ENCODE results near the gene CDKN2B-AS1. TPM values are rescaled to one million over a fixed set of nuclear protein-coding genes. Genes with fewer than 3 reads are reported as not detected.
"Not testable (repeated sequence)": the region's sequence is repeated elsewhere in the genome, so short reads cannot be mapped to it uniquely, and the experiment has no call there.

Gene CDKN2B-AS1
- polyA plus RNA-seq, 1 experiment = 2.8 TPM

DNA sequence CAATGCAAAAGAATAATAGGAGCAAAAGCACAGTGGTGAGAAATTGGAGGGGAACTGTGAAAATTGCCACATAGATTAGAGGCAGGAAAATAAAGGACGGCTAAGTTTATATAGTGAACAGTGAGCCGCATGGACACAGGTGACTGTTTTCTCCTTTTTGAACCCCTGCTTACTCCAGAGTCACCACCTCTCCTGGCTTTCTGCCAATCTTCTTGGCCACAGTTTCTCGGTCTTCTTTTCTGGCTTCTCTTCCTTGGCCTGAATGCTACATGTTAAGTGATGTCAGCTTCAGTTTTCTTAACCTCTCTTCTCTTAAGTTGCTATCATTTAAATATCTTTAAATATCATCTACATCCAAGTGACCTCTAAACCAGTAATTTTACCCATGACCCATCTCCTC is 61.8 kb downstream of the CDKN2B-AS1 start:
- TF ChIP-seq, protein P1, sequence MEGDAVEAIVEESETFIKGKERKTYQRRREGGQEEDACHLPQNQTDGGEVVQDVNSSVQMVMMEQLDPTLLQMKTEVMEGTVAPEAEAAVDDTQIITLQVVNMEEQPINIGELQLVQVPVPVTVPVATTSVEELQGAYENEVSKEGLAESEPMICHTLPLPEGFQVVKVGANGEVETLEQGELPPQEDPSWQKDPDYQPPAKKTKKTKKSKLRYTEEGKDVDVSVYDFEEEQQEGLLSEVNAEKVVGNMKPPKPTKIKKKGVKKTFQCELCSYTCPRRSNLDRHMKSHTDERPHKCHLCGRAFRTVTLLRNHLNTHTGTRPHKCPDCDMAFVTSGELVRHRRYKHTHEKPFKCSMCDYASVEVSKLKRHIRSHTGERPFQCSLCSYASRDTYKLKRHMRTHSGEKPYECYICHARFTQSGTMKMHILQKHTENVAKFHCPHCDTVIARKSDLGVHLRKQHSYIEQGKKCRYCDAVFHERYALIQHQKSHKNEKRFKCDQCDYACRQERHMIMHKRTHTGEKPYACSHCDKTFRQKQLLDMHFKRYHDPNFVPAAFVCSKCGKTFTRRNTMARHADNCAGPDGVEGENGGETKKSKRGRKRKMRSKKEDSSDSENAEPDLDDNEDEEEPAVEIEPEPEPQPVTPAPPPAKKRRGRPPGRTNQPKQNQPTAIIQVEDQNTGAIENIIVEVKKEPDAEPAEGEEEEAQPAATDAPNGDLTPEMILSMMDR (IDR thresholded peaks at IDR 0.05; ENCODE audit: low read depth, low read length) = no peak
- no peaks in the 10 kb centered on the region for H3K9me3 ChIP-seq (ENCODE audit: control insufficient read depth, insufficient read depth, low read length)
- ChIA-PET CTCF (interaction anchor here (1.8 kb wide), 1 partner anchor 188 kb away, joined by 7 read pairs; no protein-coding TSS in a partner anchor), POLR2A (no interaction called here)
- H3K27ac ChIP-seq (ENCODE audit: low read depth, low read length) = no peak overlapping the region
- no peak for DNase-seq (ENCODE audit: low read depth, low spot score)
- no peaks in the 10 kb centered on the region for H3K27me3 ChIP-seq (ENCODE audit: control insufficient read depth, insufficient read depth, low read length)
- no peak overlapping the region for H3K4me3 ChIP-seq (ENCODE audit: low read depth, low read length)

DNA sequence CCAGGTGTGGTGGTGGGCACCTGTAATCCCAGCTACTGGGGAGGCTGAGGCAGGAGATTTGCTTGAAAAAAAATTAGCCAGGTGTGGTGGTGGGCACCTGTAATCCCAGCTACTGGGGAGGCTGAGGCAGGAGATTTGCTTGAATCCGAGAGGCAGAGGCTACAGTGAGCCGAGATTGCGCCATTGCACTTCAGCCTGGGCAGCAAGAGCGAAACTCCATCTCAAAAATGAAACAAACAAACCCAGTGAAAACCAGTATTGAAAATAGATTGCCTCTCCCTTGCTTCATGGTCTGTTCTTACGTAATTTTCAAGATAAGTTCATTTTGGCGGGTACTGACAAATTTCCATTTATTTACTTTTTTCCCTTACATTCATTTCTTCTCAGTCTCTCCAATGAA is 63.4 kb downstream of the CDKN2B-AS1 start:
- H3K9me3 ChIP-seq (ENCODE audit: control insufficient read depth, insufficient read depth, low read length); POLR2A ChIA-PET; H3K27me3 ChIP-seq (ENCODE audit: control insufficient read depth, insufficient read depth, low read length); DNase-seq (ENCODE audit: low read depth, low spot score); H3K27ac ChIP-seq (ENCODE audit: low read depth, low read length); H3K4me3 ChIP-seq (ENCODE audit: low read depth, low read length): not testable (repeated sequence)
- CTCF ChIA-PET = interaction anchor here (1.8 kb wide), 1 partner anchor 186 kb away, joined by 7 read pairs; no protein-coding TSS in a partner anchor

DNA sequence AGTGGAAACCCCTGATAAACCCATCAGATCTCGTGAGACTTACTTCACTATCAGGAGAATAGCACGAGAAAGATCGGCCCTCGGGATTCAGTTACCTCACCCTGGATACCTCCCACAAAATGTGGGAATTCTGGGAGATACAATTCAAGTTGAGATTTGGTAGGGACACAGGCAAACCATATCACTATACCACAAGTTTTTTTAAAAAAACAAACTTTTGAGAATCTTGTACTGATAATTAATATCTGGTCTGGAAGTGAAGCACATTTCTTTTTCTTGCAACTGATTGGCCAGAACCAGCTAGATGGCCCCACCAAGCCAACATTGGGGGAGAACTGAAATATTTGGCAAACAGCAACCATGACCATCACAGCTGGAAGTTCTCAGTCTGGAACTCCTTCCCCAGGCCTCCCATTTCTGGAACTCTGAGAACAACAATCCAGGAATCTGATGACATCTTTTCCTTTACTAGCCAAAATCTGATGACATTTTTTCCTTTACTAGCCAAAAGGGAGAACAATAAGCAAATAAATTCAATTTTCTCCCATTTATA is 66.3 kb downstream of the CDKN2B-AS1 start:
- no peaks in the 10 kb centered on the region for H3K27me3 ChIP-seq (ENCODE audit: control insufficient read depth, insufficient read depth, low read length)
- ChIA-PET CTCF (interaction anchor here (1.3 kb wide), 1 partner anchor 246 kb away, joined by 3 read pairs; no protein-coding TSS in a partner anchor), POLR2A (no interaction called here)

GRCh38 chr9:22064957-22065356 is 70.4 kb downstream of the CDKN2B-AS1 start:
- no peaks in the 10 kb centered on the region for H3K27me3 ChIP-seq (ENCODE audit: control insufficient read depth, insufficient read depth, low read length)
- H3K4me3 ChIP-seq (ENCODE audit: low read depth, low read length) = no peak overlapping the region
- no peaks in the 10 kb centered on the region for H3K9me3 ChIP-seq (ENCODE audit: control insufficient read depth, insufficient read depth, low read length)
- TF ChIP-seq, protein P1 (IDR thresholded peaks at IDR 0.05; ENCODE audit: low read depth, low read length) = no peak
- CTCF ChIA-PET = interaction anchor here (1.0 to 1.5 kb wide), 3 partner anchors 10 to 251 kb away, joined by 5 to 6 read pairs (median 5); partner anchors contain the start of gene CDKN2B
- no peak for DNase-seq (ENCODE audit: low read depth, low spot score)
- POLR2A ChIA-PET = interaction anchor here (0.6 kb wide), 1 partner anchor 174 kb away, joined by 8 read pairs; no protein-coding TSS in a partner anchor
- H3K27ac ChIP-seq (ENCODE audit: low read depth, low read length) = no peak overlapping the region

More for the DNA sequence above, 66.3 kb downstream of the CDKN2B-AS1 start:
- Histone ChIP-seq H3K4me3 (ENCODE audit: low read depth, low read length) (no peak overlapping the region), H3K9me3 (ENCODE audit: control insufficient read depth, insufficient read depth, low read length) (no peaks in the 10 kb centered on the region), H3K27ac (ENCODE audit: low read depth, low read length) (no peak overlapping the region)
- no peak for DNase-seq (ENCODE audit: low read depth, low spot score)
- TF ChIP-seq, protein P1 (IDR thresholded peaks at IDR 0.05; ENCODE audit: low read depth, low read length) = no peak

- DNase-seq (ENCODE audit: low read depth, low spot score) = no peak
- no peak overlapping the region for H3K27ac ChIP-seq (ENCODE audit: low read depth, low read length)
- TF ChIP-seq, protein P1 (IDR thresholded peaks at IDR 0.05; ENCODE audit: low read depth, low read length) = no peak
- ChIA-PET POLR2A (no interaction called here), CTCF (interaction anchor here (1.0 to 1.5 kb wide), 5 partner anchors 11 to 252 kb away, joined by 4 to 6 read pairs (median 5); partner anchors contain the start of gene CDKN2B)
- H3K9me3 ChIP-seq (ENCODE audit: control insufficient read depth, insufficient read depth, low read length) = no peaks in the 10 kb centered on the region
- H3K4me3 ChIP-seq (ENCODE audit: low read depth, low read length) = no peak overlapping the region
- H3K27me3 ChIP-seq (ENCODE audit: control insufficient read depth, insufficient read depth, low read length) = no peaks in the 10 kb centered on the region
These were observed 71.0 kb downstream of the CDKN2B-AS1 start for GRCh38 chr9:22065431-22066200.
